ENCODE measurements around the gene TMEM132E. TPM values are rescaled to one million over a fixed set of nuclear protein-coding genes. Genes with fewer than 3 reads are reported as not detected.

The TMEM132E gene
- total and polyA plus RNA-seq, 2 experiments from 2014 or later, result 0.16 to 0.45 TPM

- TF ChIP-seq ZNF462 (CRISPR knock-in tag; IDR thresholded peaks at IDR 0.05), result no peak
- TF ChIP-seq STAT1 (IDR thresholded peaks at IDR 0.05; ENCODE audit: unreplicated experiment), result no peak
- no peak for TF ChIP-seq EZH2 (IDR thresholded peaks at IDR 0.05; ENCODE audit: low read depth, unreplicated experiment)
These were observed 102.9 kb downstream of the TMEM132E start (continued) for GRCh38 chr17:34682305-34682704.

GRCh38 chr17:34683390-34683789 lies 104.0 kb downstream of the TMEM132E start:
- no peak overlapping the region for H3K4me3 Mint-ChIP-seq
- peaks cover 3% of the 10 kb centered on the region; the same call in 2 of the 3 replicates for H3K36me3 Mint-ChIP-seq (ENCODE audit: low read depth)
- Histone ChIP-seq H3K79me2 (replicated peaks; ENCODE audit: insufficient read depth) (no peaks in the 10 kb centered on the region), H3K36me3 (ENCODE audit: insufficient read depth) (no peaks in the 10 kb centered on the region), H3K9me2 (ENCODE audit: insufficient read depth) (no peaks in the 10 kb centered on the region; the same call in 1 of the 2 replicates), H3K4me3 (no peak overlapping the region), H3K4me1 (ENCODE audit: insufficient read depth) (no peaks in the 10 kb centered on the region), H2AFZ (no peak overlapping the region), H3K27ac (ENCODE audit: low read depth) (no peak overlapping the region), H4K20me1 (replicated peaks; ENCODE audit: insufficient read depth) (no peaks in the 10 kb centered on the region), H3K4me2 (no peak overlapping the region), H3F3A (replicated peaks; ENCODE audit: low read depth) (no peaks in the 10 kb centered on the region), H3K27me3 (ENCODE audit: insufficient read depth) (no peaks in the 10 kb centered on the region)
- H3K27me3 Mint-ChIP-seq (ENCODE audit: insufficient read depth, low read depth, poor library complexity), result peaks cover 2% of the 10 kb centered on the region
- DNase-seq (ENCODE audit: low spot score) (no peak), ATAC-seq (no peak)
- no peak overlapping the region for H3K27ac Mint-ChIP-seq
- no peaks in the 10 kb centered on the region; the same call in 2 of the 3 replicates for H3K9me3 Mint-ChIP-seq
- no peaks in the 10 kb centered on the region for H3K4me1 Mint-ChIP-seq
- TF ChIP-seq CREB1 (CRISPR knock-in tag; IDR thresholded peaks at IDR 0.05; ENCODE audit: low read depth) (no peak), ETS1 (IDR thresholded peaks at IDR 0.05) (no peak), ZNF462 (CRISPR knock-in tag; IDR thresholded peaks at IDR 0.05) (no peak), EZH2 (IDR thresholded peaks at IDR 0.05; ENCODE audit: low read depth, unreplicated experiment) (no peak), JUNB (IDR thresholded peaks at IDR 0.05; ENCODE audit: unreplicated experiment) (no peak), NANOG (IDR thresholded peaks at IDR 0.05; ENCODE audit: borderline replicate concordance) (no peak), STAT1 (IDR thresholded peaks at IDR 0.05; ENCODE audit: unreplicated experiment) (no peak), ZNF114 (CRISPR knock-in tag; IDR thresholded peaks at IDR 0.05) (no peak)
